Peyer's patch (tissue), 4 donors: Measurements from ENCODE around the gene MYH7B.

Experiments
- POLR2A ChIP-seq, 2 donors: fragments of 450-650 bp; IDR thresholded peaks; one replicate each; pipeline ENCODE4 v1.5.1; 2017; ENCODE audit warnings: antibody characterized with exemption in 2 of 2, mild to moderate bottlenecking in 2 of 2, moderate library complexity in 2 of 2
- TF ChIP-seq, protein P1 (sequence below), 6 experiments: fragments of 450-650 bp in 4 of 6; fragments of 200-600 bp in 2 of 6; sonication (generic) in 1 of 6; IDR thresholded peaks; one replicate each; pipeline ENCODE4 v1.5.1; 2017 to 2019; ENCODE audit warnings: antibody characterized with exemption in 6 of 6, mild to moderate bottlenecking in 3 of 6, moderate library complexity in 1 of 6

DNA sequence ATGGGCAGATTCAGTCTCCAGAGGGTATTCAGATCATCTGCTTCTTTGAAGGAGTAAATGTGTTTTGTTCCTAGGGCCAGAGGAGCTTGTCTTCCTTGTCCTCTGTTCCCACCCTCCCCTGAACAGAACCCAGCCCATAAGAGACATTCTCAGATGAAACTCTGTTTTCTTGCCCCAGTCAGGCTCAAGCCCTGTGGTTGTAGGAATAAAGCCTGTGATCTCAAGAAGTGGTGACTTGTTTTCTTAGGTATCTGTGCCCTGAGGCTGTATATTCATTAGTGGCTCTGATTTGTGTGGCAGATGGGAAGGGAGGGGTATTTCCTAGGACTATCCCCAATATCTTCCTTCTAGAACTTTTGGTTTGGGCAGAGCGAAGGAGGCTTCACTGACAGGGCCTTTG is 27.9 kb upstream of the MYH7B start:
- no peak for TF ChIP-seq POLR2A (IDR thresholded peaks at IDR 0.05)
- TF ChIP-seq, protein P1, sequence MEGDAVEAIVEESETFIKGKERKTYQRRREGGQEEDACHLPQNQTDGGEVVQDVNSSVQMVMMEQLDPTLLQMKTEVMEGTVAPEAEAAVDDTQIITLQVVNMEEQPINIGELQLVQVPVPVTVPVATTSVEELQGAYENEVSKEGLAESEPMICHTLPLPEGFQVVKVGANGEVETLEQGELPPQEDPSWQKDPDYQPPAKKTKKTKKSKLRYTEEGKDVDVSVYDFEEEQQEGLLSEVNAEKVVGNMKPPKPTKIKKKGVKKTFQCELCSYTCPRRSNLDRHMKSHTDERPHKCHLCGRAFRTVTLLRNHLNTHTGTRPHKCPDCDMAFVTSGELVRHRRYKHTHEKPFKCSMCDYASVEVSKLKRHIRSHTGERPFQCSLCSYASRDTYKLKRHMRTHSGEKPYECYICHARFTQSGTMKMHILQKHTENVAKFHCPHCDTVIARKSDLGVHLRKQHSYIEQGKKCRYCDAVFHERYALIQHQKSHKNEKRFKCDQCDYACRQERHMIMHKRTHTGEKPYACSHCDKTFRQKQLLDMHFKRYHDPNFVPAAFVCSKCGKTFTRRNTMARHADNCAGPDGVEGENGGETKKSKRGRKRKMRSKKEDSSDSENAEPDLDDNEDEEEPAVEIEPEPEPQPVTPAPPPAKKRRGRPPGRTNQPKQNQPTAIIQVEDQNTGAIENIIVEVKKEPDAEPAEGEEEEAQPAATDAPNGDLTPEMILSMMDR (IDR thresholded peaks at IDR 0.05) = no peak
